ENCODE results near the gene RPS24. TPM values are rescaled to one million over a fixed set of nuclear protein-coding genes. Genes with fewer than 3 reads are reported as not detected.

Gene RPS24
- total and polyA plus RNA-seq, 10 of the 15 experiments (the other 5 are each of a cell fraction or from before 2014, with no cell fraction given) = 1,343 to 7,285 (median 2,230) TPM

DNA sequence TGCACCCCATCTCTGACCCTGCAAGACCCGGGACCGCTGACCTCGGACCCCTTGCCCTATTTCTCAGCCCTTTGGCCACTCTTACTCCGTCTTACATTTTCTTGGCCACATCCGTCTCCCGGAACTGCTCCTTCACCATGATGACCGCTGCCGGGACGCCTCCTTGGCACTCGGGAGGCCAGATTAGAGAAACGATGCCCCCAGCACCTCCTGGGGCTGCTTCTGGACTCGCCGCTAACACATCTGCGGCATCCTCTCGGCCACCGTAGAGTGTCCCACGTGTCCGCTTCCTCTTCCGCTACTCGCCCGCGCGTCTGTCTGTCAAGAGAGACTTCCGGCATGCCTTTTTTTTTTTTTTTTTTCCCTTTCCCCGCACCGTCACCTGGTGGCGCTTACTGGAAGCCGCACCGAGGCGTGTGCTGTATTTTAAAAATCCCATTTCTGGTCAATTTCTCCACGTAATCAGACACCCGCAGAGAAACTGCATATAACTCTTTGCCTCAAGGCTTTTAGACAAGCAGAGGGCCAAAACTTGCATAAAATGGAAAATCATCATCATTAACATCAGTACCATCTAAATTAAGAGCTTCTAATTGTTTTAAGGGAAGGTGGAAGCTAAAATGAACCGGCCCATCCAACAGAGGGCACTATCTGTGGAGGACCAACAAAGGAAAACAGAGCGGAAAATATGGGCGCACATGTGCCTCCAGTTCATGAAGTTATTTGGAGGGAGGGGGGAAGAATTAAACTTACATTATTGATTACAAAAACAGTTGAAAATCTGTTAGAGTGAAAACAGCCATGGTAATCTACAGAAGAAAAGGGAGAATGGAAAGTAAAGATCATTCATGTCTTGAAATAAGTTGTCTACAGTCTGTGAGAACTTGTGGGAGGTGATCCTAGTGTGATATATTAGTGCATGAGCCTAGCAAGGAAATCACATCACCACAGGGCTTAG is 4.1 kb upstream of the RPS24 start, which contains the start of gene POLR3A (continued):
- TF ChIP-seq, protein P1, sequence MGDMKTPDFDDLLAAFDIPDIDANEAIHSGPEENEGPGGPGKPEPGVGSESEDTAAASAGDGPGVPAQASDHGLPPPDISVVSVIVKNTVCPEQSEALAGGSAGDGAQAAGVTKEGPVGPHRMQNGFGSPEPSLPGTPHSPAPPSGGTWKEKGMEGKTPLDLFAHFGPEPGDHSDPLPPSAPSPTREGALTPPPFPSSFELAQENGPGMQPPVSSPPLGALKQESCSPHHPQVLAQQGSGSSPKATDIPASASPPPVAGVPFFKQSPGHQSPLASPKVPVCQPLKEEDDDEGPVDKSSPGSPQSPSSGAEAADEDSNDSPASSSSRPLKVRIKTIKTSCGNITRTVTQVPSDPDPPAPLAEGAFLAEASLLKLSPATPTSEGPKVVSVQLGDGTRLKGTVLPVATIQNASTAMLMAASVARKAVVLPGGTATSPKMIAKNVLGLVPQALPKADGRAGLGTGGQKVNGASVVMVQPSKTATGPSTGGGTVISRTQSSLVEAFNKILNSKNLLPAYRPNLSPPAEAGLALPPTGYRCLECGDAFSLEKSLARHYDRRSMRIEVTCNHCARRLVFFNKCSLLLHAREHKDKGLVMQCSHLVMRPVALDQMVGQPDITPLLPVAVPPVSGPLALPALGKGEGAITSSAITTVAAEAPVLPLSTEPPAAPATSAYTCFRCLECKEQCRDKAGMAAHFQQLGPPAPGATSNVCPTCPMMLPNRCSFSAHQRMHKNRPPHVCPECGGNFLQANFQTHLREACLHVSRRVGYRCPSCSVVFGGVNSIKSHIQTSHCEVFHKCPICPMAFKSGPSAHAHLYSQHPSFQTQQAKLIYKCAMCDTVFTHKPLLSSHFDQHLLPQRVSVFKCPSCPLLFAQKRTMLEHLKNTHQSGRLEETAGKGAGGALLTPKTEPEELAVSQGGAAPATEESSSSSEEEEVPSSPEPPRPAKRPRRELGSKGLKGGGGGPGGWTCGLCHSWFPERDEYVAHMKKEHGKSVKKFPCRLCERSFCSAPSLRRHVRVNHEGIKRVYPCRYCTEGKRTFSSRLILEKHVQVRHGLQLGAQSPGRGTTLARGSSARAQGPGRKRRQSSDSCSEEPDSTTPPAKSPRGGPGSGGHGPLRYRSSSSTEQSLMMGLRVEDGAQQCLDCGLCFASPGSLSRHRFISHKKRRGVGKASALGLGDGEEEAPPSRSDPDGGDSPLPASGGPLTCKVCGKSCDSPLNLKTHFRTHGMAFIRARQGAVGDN (IDR thresholded peaks at IDR 0.05) = no peak
- TF ChIP-seq ZNF384 (IDR thresholded peaks at IDR 0.05; ENCODE audit: borderline replicate concordance, low read depth, low read length) (peak; percentile 100), SMC3 (IDR thresholded peaks at IDR 0.05; ENCODE audit: borderline replicate concordance, low read length) (peak; percentile 41; the same call in 1 of the 2 replicates)
- TF ChIP-seq, protein P2, sequence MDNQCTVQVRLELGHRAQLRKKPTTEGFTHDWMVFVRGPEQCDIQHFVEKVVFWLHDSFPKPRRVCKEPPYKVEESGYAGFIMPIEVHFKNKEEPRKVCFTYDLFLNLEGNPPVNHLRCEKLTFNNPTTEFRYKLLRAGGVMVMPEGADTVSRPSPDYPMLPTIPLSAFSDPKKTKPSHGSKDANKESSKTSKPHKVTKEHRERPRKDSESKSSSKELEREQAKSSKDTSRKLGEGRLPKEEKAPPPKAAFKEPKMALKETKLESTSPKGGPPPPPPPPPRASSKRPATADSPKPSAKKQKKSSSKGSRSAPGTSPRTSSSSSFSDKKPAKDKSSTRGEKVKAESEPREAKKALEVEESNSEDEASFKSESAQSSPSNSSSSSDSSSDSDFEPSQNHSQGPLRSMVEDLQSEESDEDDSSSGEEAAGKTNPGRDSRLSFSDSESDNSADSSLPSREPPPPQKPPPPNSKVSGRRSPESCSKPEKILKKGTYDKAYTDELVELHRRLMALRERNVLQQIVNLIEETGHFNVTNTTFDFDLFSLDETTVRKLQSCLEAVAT (IDR thresholded peaks at IDR 0.05) = peak; percentile 18; the same call in 1 of the 2 replicates
- TF ChIP-seq, protein P3, sequence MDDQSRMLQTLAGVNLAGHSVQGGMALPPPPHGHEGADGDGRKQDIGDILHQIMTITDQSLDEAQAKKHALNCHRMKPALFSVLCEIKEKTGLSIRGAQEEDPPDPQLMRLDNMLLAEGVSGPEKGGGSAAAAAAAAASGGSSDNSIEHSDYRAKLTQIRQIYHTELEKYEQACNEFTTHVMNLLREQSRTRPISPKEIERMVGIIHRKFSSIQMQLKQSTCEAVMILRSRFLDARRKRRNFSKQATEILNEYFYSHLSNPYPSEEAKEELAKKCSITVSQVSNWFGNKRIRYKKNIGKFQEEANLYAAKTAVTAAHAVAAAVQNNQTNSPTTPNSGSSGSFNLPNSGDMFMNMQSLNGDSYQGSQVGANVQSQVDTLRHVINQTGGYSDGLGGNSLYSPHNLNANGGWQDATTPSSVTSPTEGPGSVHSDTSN (IDR thresholded peaks at IDR 0.05; ENCODE audit: insufficient replicate concordance, low read depth, low read length) = peak; percentile 99

Measured in GM12878 (cell line).